Left ventricle myocardium superior (tissue), 1 donor: ENCODE measurements around the gene HDAC4. TPM values are rescaled to one million over a fixed set of nuclear protein-coding genes. Genes with fewer than 3 reads are reported as not detected.
"Not testable (repeated sequence)": the region's sequence is repeated elsewhere in the genome, so short reads cannot be mapped to it uniquely, and the experiment has no call there.

Experiments used
- ATAC-seq: fragments of 200-7000 bp; cut with Tn5 transposase; one replicate; pipeline ENCODE4 v1.9.1; 2020; ENCODE audit warnings: mild to moderate bottlenecking, moderate library complexity
- DNase-seq: peaks from one replicate; pipeline ENCODE4 v3.0.0-alpha.2; 2020
- intact Hi-C: fragments of 100-400 bp; cut with micrococcal nuclease; formaldehyde crosslinking; loops from one replicate; pipeline ENCODE4 v1.11.0; 2022
- total RNA-seq: library from RNA; stranded (reverse); fragmentation: NEBNext Ultra II Directional; extraction: Animal tissue kit (Norgen Biotek cat#: 25700); gene quantifications from one replicate; pipeline ENCODE4 v1.2.1, GENCODE V29; 2021
- donor health status: DM: no; HTN: yes; CAD: no; lungs with severe emphysema.

The HDAC4 gene
- total RNA-seq, 1 donor from 2014 or later, result 25.6 TPM

DNA sequence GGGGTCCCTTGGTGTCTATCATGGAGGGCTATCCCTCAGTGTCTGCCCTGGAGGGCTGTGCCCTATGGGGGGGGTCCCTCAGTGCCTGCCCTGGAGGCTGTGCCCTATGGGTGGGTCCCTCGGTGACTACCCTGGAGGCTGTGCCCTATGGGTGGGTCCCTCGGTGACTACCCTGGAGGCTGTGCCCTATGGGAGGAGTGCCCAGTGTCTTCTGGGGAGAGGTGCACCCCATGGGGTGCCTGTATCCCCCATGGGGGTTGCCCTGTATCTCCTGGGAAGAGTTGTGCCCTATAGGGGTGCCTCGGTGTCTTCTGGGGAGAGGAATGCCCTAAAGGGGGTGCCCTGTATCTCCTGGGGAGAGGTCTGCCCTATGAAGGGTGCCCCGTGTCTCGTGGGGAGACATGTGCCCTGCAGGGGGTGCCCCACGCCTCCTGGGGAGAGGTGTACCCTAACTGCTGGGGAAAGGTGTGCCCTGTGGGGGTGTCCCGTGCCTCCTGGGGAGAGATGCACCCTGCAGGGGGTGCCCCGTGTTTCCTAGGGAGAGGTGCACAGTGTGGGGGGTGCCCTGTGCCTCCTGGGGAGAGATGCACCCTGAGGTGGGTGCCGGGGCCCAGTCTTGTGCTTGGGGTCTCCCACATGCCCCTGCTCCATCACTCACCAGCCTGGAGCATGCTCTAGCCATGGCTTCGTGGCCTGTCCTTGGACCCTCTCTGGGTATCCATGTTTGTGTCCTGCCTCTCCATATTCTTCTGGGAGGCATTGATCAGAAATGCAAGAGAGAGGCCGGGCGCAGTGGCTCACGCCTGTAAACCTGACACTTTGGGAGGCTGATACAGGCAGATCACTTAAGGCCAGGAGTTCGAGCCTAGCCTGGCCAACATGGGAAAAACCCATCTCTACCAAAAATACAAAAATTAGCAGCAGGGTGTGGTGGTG is 215.6 kb downstream of the HDAC4 start:
- DNase-seq, result peak; percentile 14
- intact Hi-C loops, result no loop called here
- no peak for ATAC-seq

GRCh38 chr2:239184179-239184578 is 216.6 kb downstream of the HDAC4 start:
- ATAC-seq (no peak), DNase-seq (peak; percentile 8)
- intact Hi-C loops, result no loop called here

- ATAC-seq, result no peak
- intact Hi-C loops, result no loop called here
Measured at GRCh38 chr2:239182981-239183791, 217.6 kb downstream of the HDAC4 start.

GRCh38 chr2:239181903-239182581 is 218.8 kb downstream of the HDAC4 start:
- intact Hi-C loops, result no loop called here
- DNase-seq (peak; percentile 22), ATAC-seq (peak; percentile 26)

More at GRCh38 chr2:239182981-239183791, 217.6 kb downstream of the HDAC4 start:
- peak; percentile 23 for DNase-seq

GRCh38 chr2:239181074-239181902 is 219.5 kb downstream of the HDAC4 start:
- intact Hi-C loops, result no loop called here
- DNase-seq, result peak; percentile 65
- ATAC-seq, result peak; percentile 90

GRCh38 chr2:239180526-239181073 is 220.2 kb downstream of the HDAC4 start:
- intact Hi-C loops, result no loop called here
- no peak for ATAC-seq
- peak; percentile 13 for DNase-seq

GRCh38 chr2:239179851-239180371 is 220.9 kb downstream of the HDAC4 start:
- ATAC-seq (no peak), DNase-seq (peak; percentile 24)
- intact Hi-C loops, result no loop called here

GRCh38 chr2:239178954-239179353 is 221.9 kb downstream of the HDAC4 start:
- intact Hi-C loops, result no loop called here
- ATAC-seq, result no peak

GRCh38 chr2:239178484-239178883 is 222.3 kb downstream of the HDAC4 start:
- no peak for ATAC-seq
- no peak for DNase-seq
- intact Hi-C loops, result no loop called here

More at GRCh38 chr2:239178954-239179353, 221.9 kb downstream of the HDAC4 start:
- peak; percentile 21 for DNase-seq

- ATAC-seq, result no peak
- intact Hi-C loops, result no loop called here
- peak; percentile 22 for DNase-seq
Measured at GRCh38 chr2:239177908-239178307, 222.9 kb downstream of the HDAC4 start.

GRCh38 chr2:239177325-239177724 is 223.5 kb downstream of the HDAC4 start:
- ATAC-seq, result no peak
- no peak for DNase-seq
- intact Hi-C loops, result no loop called here

DNA sequence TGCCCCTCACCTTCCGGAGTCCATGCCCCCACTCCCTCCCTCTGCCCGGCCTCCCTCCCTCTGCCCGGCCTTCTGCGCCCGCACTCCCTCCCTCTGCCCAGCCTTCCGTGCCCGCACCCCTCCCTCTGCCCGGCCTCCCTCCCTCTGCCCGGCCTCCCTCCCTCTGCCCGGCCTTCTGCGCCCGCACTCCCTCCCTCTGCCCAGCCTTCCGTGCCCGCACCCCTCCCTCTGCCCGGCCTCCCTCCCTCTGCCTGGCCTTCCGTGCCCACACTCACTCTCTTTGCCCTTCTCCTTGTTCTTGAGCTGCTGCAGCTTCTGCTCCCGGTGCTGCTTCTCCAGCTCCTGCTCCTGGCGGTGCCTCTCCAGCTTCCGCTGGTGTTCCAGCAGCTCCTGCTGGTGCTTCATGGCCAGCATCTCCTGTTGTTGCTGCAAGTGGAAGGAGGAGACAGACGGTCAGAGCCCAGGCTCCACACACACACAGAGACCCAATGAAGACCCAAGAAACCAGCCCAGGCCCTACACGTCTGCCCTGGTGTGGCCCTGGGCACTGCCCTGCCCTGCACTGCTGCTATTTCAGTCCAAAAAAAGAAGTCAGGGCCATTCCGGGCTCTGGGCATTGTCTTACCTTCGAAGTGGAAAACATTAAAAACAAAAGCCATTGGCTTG is 224.5 kb downstream of the HDAC4 start:
- DNase-seq, intact Hi-C loops: not testable (repeated sequence)
- ATAC-seq, result peak; percentile 25

DNA sequence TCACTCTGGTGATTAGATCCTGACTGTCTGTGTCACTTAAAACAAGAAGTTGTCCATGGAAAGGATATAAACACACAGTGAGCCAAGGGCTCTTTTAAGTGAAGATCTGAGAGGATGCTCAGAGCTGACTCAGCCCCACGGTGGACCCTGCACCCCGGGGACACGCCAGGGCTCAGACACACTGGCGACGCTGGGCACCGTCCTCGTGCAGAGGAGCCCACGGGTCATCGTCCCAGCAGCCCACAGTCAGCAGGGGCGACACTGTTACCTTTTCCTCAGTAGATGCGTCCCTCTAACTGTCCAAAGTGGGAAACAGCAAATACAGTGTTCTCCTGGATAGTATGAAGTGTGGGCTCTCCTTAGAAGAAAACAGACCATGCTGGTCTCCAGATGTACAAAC is 225.6 kb downstream of the HDAC4 start:
- ATAC-seq (no peak), DNase-seq (no peak)
- intact Hi-C loops, result no loop called here

GRCh38 chr2:239173301-239173700 is 227.5 kb downstream of the HDAC4 start:
- intact Hi-C loops, result no loop called here
- DNase-seq, result no peak
- no peak for ATAC-seq

GRCh38 chr2:239171643-239172042 is 229.2 kb downstream of the HDAC4 start:
- ATAC-seq (no peak), DNase-seq (no peak)
- intact Hi-C loops, result no loop called here

GRCh38 chr2:239169311-239170048 is 231.3 kb downstream of the HDAC4 start:
- DNase-seq (peak; percentile 28), ATAC-seq (peak; percentile 57)
- intact Hi-C loops, result no loop called here

GRCh38 chr2:239168575-239168974 is 232.2 kb downstream of the HDAC4 start:
- intact Hi-C loops, result no loop called here
- DNase-seq (peak; percentile 21), ATAC-seq (no peak)
